GM12892 (cell line): Measurements from ENCODE around the gene CYP17A1.
A peak's percentile ranks its signal among the peaks of the same experiment; 100 is the strongest.

Source experiments
- DNase-seq: peaks from one replicate; pipeline ENCODE4 v3.0.0; 2011; ENCODE audit not compliant: insufficient read length
- FAIRE-seq: peaks from 2 replicates; lab custom pipeline; 2011; peaks lifted over from hg19 to GRCh38; lab: Jason Lieb, UNC
- POLR2A ChIP-seq: IDR thresholded peaks from 2 replicates; pipeline ENCODE4 v1.6.1; 2011; ENCODE audit warnings: low read depth, low read length, control low read depth
- POLR2AphosphoS5 ChIP-seq: IDR thresholded peaks from 2 replicates; pipeline ENCODE4 v1.6.1; 2011; ENCODE audit warnings: low read depth, low read length, control low read depth
- TAF1 ChIP-seq: IDR thresholded peaks from 2 replicates; pipeline ENCODE4 v1.6.1; 2011; ENCODE audit warnings: low read depth, mild to moderate bottlenecking, control low read depth, low read length, borderline replicate concordance

The CYP17A1 gene

DNA sequence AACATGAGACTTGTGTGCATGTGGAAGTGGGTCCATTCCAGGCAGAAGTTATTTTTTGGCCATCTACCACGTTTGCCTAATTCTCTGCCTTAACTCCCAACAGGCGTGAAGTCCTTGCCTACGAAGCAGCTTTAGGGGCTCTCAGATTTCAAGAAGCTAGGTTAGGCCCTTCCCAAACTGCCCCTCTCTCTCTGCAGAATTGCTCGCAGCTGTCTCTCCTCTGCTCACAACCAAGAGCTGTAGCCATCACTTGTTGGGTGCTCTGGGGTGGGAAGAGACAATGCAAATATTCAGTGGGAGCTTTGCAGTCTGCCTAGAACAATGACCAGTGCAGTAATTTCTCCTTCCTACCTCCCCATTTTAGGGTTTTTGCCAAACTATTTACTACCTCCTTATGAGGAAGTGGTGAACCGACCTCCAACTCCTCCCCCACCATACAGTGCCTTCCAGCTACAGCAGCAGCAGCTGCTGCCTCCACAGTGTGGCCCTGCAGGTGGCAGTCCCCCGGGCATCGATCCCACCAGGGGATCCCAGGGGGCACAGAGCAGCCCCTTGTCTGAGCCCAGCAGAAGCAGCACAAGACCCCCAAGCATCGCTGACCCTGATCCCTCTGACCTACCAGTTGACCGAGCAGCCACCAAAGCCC lies 24.9 kb downstream of the CYP17A1 start:
- no peak for DNase-seq

GRCh38 chr10:102811346-102811745 lies 25.9 kb downstream of the CYP17A1 start:
- no peak for FAIRE-seq
- TF ChIP-seq POLR2A (no peak), TAF1 (no peak), POLR2AphosphoS5 (no peak)
- no peak for DNase-seq

More for the DNA sequence above, 24.9 kb downstream of the CYP17A1 start:
- no peak for TF ChIP-seq TAF1
- no peak for TF ChIP-seq POLR2A
- no peak for TF ChIP-seq POLR2AphosphoS5
- FAIRE-seq = no peak

- DNase-seq = no peak
- TF ChIP-seq TAF1 (no peak), POLR2A (no peak), POLR2AphosphoS5 (no peak)
- FAIRE-seq = no peak
These were observed 28.8 kb downstream of the CYP17A1 start for GRCh38 chr10:102808380-102808779.

DNA sequence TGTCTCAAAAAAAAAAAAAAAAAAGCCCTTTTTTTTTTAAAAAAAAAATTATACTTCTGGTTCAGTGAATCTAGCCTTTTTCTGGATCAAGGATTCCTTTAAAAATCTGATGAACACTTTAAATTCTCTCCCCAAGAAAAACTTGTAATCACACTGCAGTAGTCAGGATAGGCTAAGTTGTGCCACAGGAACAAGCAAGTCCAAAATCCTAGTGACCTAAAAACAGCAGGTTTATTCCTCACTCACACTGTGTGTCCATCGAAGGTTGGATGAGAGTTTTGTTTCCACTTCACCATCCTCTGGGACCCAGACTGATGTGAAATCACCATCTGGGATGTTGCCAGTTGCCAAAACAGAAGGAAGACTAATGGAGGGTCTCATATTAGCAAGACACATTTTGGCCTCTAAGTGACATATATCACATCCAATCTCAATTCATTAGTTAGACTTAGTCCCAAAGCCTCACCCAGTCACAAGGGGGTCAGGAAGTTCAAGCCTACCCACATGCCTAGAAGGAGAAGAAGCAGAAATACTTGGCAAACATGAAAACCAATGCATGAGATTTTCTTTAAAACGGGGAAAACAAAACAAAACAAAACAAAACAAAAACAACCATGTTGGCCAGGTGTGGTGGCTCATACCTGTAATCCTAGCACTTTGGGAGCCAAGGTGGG lies 32.7 kb downstream of the CYP17A1 start:
- FAIRE-seq (no peak), DNase-seq (no peak)
- TF ChIP-seq POLR2A (no peak), TAF1 (no peak), POLR2AphosphoS5 (no peak)

- TF ChIP-seq POLR2A = no peak
- TF ChIP-seq TAF1 = no peak
- TF ChIP-seq POLR2AphosphoS5 = no peak
- DNase-seq = no peak
- FAIRE-seq = no peak
These were observed 34.2 kb downstream of the CYP17A1 start for GRCh38 chr10:102802920-102803534.

DNA sequence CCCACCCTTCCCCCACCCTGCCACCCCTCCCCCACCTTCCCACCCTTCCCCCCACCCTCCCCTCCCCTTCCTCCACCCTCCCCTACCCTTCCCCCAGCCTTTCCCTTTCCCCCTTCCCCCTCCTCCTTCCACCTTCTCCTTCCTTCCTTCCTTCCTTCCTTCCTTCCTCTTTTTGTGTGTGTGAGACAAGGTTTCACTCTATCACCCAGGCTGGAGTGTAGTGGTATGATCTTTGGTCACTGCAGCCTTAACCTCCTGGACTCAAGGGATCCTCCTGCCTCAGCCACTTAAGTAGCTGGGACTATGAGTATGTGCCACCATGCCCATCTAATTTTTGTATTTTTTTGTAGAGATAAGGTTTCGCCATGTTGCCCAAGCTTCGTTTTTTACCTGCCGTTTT lies 35.2 kb downstream of the CYP17A1 start:
- FAIRE-seq (no peak), DNase-seq (no peak)
- TF ChIP-seq POLR2A = no peak
- TF ChIP-seq TAF1 = no peak
- TF ChIP-seq POLR2AphosphoS5 = no peak

GRCh38 chr10:102801496-102801895 lies 35.7 kb downstream of the CYP17A1 start:
- DNase-seq (no peak), FAIRE-seq (no peak)
- TF ChIP-seq POLR2A (no peak), POLR2AphosphoS5 (no peak), TAF1 (no peak)

GRCh38 chr10:102800611-102801335 lies 36.4 kb downstream of the CYP17A1 start:
- DNase-seq (no peak), FAIRE-seq (no peak)
- no peak for TF ChIP-seq POLR2A
- TF ChIP-seq TAF1 = no peak
- TF ChIP-seq POLR2AphosphoS5 = no peak

GRCh38 chr10:102799691-102800471 lies 37.3 kb downstream of the CYP17A1 start:
- no peak for FAIRE-seq
- TF ChIP-seq TAF1 (no peak), POLR2A (no peak), POLR2AphosphoS5 (no peak)
- no peak for DNase-seq

- no peak for TF ChIP-seq TAF1
- 0 out of 2 replicates have a peak, but pooled peaks have one; percentile 32 for TF ChIP-seq POLR2A
- peak; percentile 90 for FAIRE-seq
These were observed 40.6 kb downstream of the CYP17A1 start for GRCh38 chr10:102796407-102797176.

More at GRCh38 chr10:102796407-102797176, 40.6 kb downstream of the CYP17A1 start:
- peak; percentile 43 for DNase-seq
